Thyroid gland (tissue), 4 donors: ENCODE measurements around the gene ALOX12. TPM values are rescaled to one million over a fixed set of nuclear protein-coding genes. Genes with fewer than 3 reads are reported as not detected.
"Not testable (repeated sequence)": the region's sequence is repeated elsewhere in the genome, so short reads cannot be mapped to it uniquely, and the experiment has no call there.

Experiments used
- DNase-seq, 2 donors: peaks; one replicate each; pipeline ENCODE4 v3.0.0-alpha.2; 2019
- H3K27ac ChIP-seq, 3 donors: fragments of 200-600 bp; sonication (generic); 1 replicate in 2 of 3; 2 replicates in 1 of 3; pipeline ENCODE4 v1.5.1; 2016 to 2019; ENCODE audit warnings: mild to moderate bottlenecking in 1 of 3, moderate library complexity in 1 of 3
- H3K27me3 ChIP-seq: fragments of 200-600 bp; sonication (generic); one replicate; pipeline ENCODE4 v1.5.1; 2019
- H3K36me3 ChIP-seq, 2 donors: fragments of 200-600 bp; sonication (generic); one replicate each; pipeline ENCODE4 v1.5.1; 2016 to 2019
- H3K4me1 ChIP-seq, 2 donors: fragments of 200-600 bp; sonication (generic); one replicate each; pipeline ENCODE4 v1.5.1; 2017 to 2019
- H3K4me3 ChIP-seq, 3 donors: fragments of 200-600 bp; sonication (generic); replicated peaks in 1 of 3; 1 replicate in 2 of 3; 2 replicates in 1 of 3; pipeline ENCODE4 v1.5.1; 2016; ENCODE audit warnings: mild to moderate bottlenecking in 1 of 3
- H3K9me3 ChIP-seq: fragments of 200-600 bp; sonication (generic); one replicate; pipeline ENCODE4 v1.5.1; 2017
- CTCF ChIP-seq, 6 experiments: fragments of 200-600 bp in 3 of 6; fragments of 450-650 bp in 3 of 6; sonication (generic) in 3 of 6; IDR thresholded peaks; one replicate each; pipeline ENCODE4 v1.5.1; 2016 to 2019; ENCODE audit warnings: antibody characterized with exemption in 6 of 6, mild to moderate bottlenecking in 2 of 6, inconsistent platforms in 1 of 6, moderate library complexity in 1 of 6
- POLR2A ChIP-seq, 2 donors: fragments of 450-650 bp; IDR thresholded peaks; one replicate each; pipeline ENCODE4 v1.6.1; 2017; ENCODE audit warnings: antibody characterized with exemption in 2 of 2, mild to moderate bottlenecking in 2 of 2, moderate library complexity in 1 of 2
- WGBS, 2 donors: methylation state at CpG; one replicate each; pipeline ENCODE4 v1.1.5; 2017; 5-methylcytosine and 5-hydroxymethylcytosine counted together
- intact Hi-C: fragments of 100-400 bp; cut with DNase I; formaldehyde crosslinking; loops from one replicate; pipeline ENCODE4 v1.15.1; 2023
- total RNA-seq, 4 donors: library from RNA; depleted of rRNA; stranded (reverse); fragments of >200 nt; gene quantifications; one replicate each; pipeline ENCODE4 v1.2.3, GENCODE V29; 2016

The ALOX12 gene
- total RNA-seq, 4 donors from 2014 or later: not detected

- no peak overlapping the region for H3K27ac ChIP-seq
- no peak for DNase-seq
- no peaks in the 10 kb centered on the region for H3K9me3 ChIP-seq
- TF ChIP-seq CTCF (IDR thresholded peaks at IDR 0.05): no peak
- no peak for TF ChIP-seq POLR2A (IDR thresholded peaks at IDR 0.05)
- no peaks in the 10 kb centered on the region for H3K36me3 ChIP-seq
- no peaks in the 10 kb centered on the region for H3K4me1 ChIP-seq
- H3K27me3 ChIP-seq: no peaks in the 10 kb centered on the region
- H3K4me3 ChIP-seq: no peak overlapping the region
- intact Hi-C loops: no loop called here
- WGBS, 2 donors: 87 to 93% methylated on average over 5 of the region's 5 CpGs
Measured at GRCh38 chr17:6953689-6954088, 42.2 kb upstream of the ALOX12 start.

GRCh38 chr17:6959700-6960099 is 36.1 kb upstream of the ALOX12 start:
- Histone ChIP-seq H3K36me3 (no peaks in the 10 kb centered on the region), H3K9me3 (no peaks in the 10 kb centered on the region), H3K4me3 (no peak overlapping the region), H3K27me3 (no peaks in the 10 kb centered on the region), H3K27ac (no peak overlapping the region), H3K4me1 (no peaks in the 10 kb centered on the region)
- 75 to 94% methylated on average over 3 of the region's 3 CpGs for WGBS, 2 donors
- DNase-seq: no peak
- no peak for TF ChIP-seq POLR2A (IDR thresholded peaks at IDR 0.05)
- TF ChIP-seq CTCF (IDR thresholded peaks at IDR 0.05): no peak
- intact Hi-C loops: no loop called here

GRCh38 chr17:6969323-6969726 is 26.5 kb upstream of the ALOX12 start:
- intact Hi-C loops: no loop called here
- 86 to 87% methylated on average over 4 of the region's 4 CpGs for WGBS, 2 donors
- no peak for TF ChIP-seq POLR2A (IDR thresholded peaks at IDR 0.05)
- TF ChIP-seq CTCF (IDR thresholded peaks at IDR 0.05): no peak
- DNase-seq: no peak
- Histone ChIP-seq H3K9me3 (no peaks in the 10 kb centered on the region), H3K27me3 (no peaks in the 10 kb centered on the region), H3K4me1 (no peaks in the 10 kb centered on the region), H3K4me3 (no peak overlapping the region), H3K27ac (no peak overlapping the region), H3K36me3 (no peaks in the 10 kb centered on the region)

GRCh38 chr17:6970992-6971391 is 24.9 kb upstream of the ALOX12 start:
- Histone ChIP-seq H3K9me3 (no peaks in the 10 kb centered on the region), H3K27ac (no peak overlapping the region), H3K4me1 (no peaks in the 10 kb centered on the region), H3K4me3 (no peak overlapping the region), H3K27me3 (no peaks in the 10 kb centered on the region), H3K36me3 (no peaks in the 10 kb centered on the region)
- 72 to 74% methylated on average over 2 of the region's 2 CpGs for WGBS, 2 donors
- no peak for DNase-seq
- TF ChIP-seq POLR2A (IDR thresholded peaks at IDR 0.05) (no peak), CTCF (IDR thresholded peaks at IDR 0.05) (no peak)
- intact Hi-C loops: no loop called here

- H3K9me3 ChIP-seq, H3K4me1 ChIP-seq, H3K27me3 ChIP-seq, intact Hi-C loops, H3K4me3 ChIP-seq, H3K36me3 ChIP-seq, DNase-seq, H3K27ac ChIP-seq: not testable (repeated sequence)
- WGBS, 2 donors: 95 to 97% methylated on average over 5 of the region's 5 CpGs
Measured at GRCh38 chr17:6979440-6979839, 16.4 kb upstream of the ALOX12 start.

GRCh38 chr17:6981426-6981825 is 14.4 kb upstream of the ALOX12 start:
- 60 to 64% methylated on average over 1 of the region's 1 CpG for WGBS, 2 donors
- intact Hi-C loops: no loop called here

More at GRCh38 chr17:6981426-6981825, 14.4 kb upstream of the ALOX12 start:
- Histone ChIP-seq H3K9me3 (no peaks in the 10 kb centered on the region), H3K36me3 (no peaks in the 10 kb centered on the region), H3K27ac (no peak overlapping the region), H3K27me3 (no peaks in the 10 kb centered on the region), H3K4me3 (no peak overlapping the region), H3K4me1 (no peaks in the 10 kb centered on the region)
- TF ChIP-seq POLR2A (IDR thresholded peaks at IDR 0.05): no peak
- TF ChIP-seq CTCF (IDR thresholded peaks at IDR 0.05): no peak
- DNase-seq: no peak
